CD4-positive, alpha-beta memory T cell (primary cell): ENCODE data around the gene DTX3L. TPM values are rescaled to one million over a fixed set of nuclear protein-coding genes. Genes with fewer than 3 reads are reported as not detected.
A peak's percentile ranks its signal among the peaks of the same experiment; 100 is the strongest.

ENCODE experiments used
- CTCF ChIA-PET: fragments of 350-600 bp; sonication (Branson Sonifier 250); formaldehyde crosslinking; loops from one replicate; lab custom pipeline; 2021; ENCODE audit warnings: inconsistent platforms; ENCODE audit not compliant: partially characterized antibody; lab: Charles Lee
- POLR2A ChIA-PET: fragments of 350-600 bp; sonication (Branson Sonifier 250); formaldehyde crosslinking; loops from one replicate; lab custom pipeline; 2021; ENCODE audit not compliant: partially characterized antibody; lab: Charles Lee
- DNase-seq, 5 donors: peaks; one replicate each; pipeline versions ENCODE4 v3.0.0 to v3.0.0-alpha.2; 2020 to 2022; ENCODE audit warnings: mixed read lengths in 1 of 5
- H3K27ac ChIP-seq: one replicate; pipeline ENCODE4 v1.7.0; 2013; ENCODE audit warnings: low read depth, low read length
- H3K27me3 ChIP-seq: 2 replicates; pipeline ENCODE4 v1.7.0; 2013; ENCODE audit warnings: mild to moderate bottlenecking, low read length, moderate library complexity; ENCODE audit not compliant: insufficient read depth
- H3K36me3 ChIP-seq: 2 replicates; pipeline ENCODE4 v1.7.0; 2013; ENCODE audit warnings: mild to moderate bottlenecking, low read length, moderate library complexity; ENCODE audit not compliant: insufficient read depth
- H3K4me1 ChIP-seq: 2 replicates; pipeline ENCODE4 v1.7.0; 2013; ENCODE audit warnings: mild to moderate bottlenecking, low read length, moderate library complexity; ENCODE audit not compliant: insufficient read depth
- H3K4me3 ChIP-seq, 2 donors: one replicate each; pipeline ENCODE4 v1.7.0; 2013; ENCODE audit warnings: low read length in 2 of 2, mild to moderate bottlenecking in 1 of 2
- H3K9me3 ChIP-seq, 2 donors: one replicate each; pipeline ENCODE4 v1.7.0; 2013; ENCODE audit warnings: low read length in 2 of 2, control low read depth in 1 of 2; ENCODE audit not compliant: control insufficient read depth in 1 of 2
- H3K27ac Mint-ChIP-seq, 7 donors: one replicate each; pipeline ENCODE4 v1.8.0; 2020 to 2021; ENCODE audit warnings: mixed read lengths in 7 of 7, mild to moderate bottlenecking in 6 of 7, inconsistent platforms in 3 of 7, moderate library complexity in 3 of 7
- H3K27me3 Mint-ChIP-seq, 2 donors: one replicate each; pipeline ENCODE4 v1.8.0; 2020 to 2021; ENCODE audit warnings: mixed read lengths in 2 of 2
- H3K36me3 Mint-ChIP-seq, 2 donors: one replicate each; pipeline ENCODE4 v1.8.0; 2020 to 2021; ENCODE audit warnings: mixed read lengths in 2 of 2, inconsistent platforms in 1 of 2, mild to moderate bottlenecking in 1 of 2
- H3K4me1 Mint-ChIP-seq, 4 donors: one replicate each; pipeline ENCODE4 v1.8.0; 2020 to 2021; ENCODE audit warnings: mixed read lengths in 4 of 4, mild to moderate bottlenecking in 1 of 4
- H3K4me3 Mint-ChIP-seq, 8 donors: one replicate each; pipeline ENCODE4 v1.8.0; 2020 to 2021; ENCODE audit warnings: mixed read lengths in 8 of 8, mild to moderate bottlenecking in 7 of 8, moderate library complexity in 6 of 8, inconsistent platforms in 3 of 8
- H3K9me3 Mint-ChIP-seq, 8 donors: one replicate each; pipeline ENCODE4 v1.8.0; 2020 to 2021; ENCODE audit warnings: mixed read lengths in 8 of 8, mild to moderate bottlenecking in 5 of 8, inconsistent platforms in 3 of 8, moderate library complexity in 1 of 8
- intact Hi-C: fragments of 100-400 bp; cut with micrococcal nuclease; formaldehyde crosslinking; loops from one replicate; pipeline ENCODE4 v1.15.1; 2023
- polyA plus RNA-seq, 2 donors: library from polyadenylated mRNA; unstranded; fragments of 300-500 nt; fragmentation: Illumina TruSeq; gene quantifications; one replicate each; pipeline ENCODE4 v1.2.3, GENCODE V29; 2021
- total RNA-seq, 2 experiments: library from RNA; stranded (reverse); gene quantifications; one replicate each; pipeline ENCODE4 v1.2.3, GENCODE V29; 2021

The DTX3L gene
- total and polyA plus RNA-seq, 4 experiments from 2014 or later = 14.8 to 51.0 (median 41.8) TPM

DNA sequence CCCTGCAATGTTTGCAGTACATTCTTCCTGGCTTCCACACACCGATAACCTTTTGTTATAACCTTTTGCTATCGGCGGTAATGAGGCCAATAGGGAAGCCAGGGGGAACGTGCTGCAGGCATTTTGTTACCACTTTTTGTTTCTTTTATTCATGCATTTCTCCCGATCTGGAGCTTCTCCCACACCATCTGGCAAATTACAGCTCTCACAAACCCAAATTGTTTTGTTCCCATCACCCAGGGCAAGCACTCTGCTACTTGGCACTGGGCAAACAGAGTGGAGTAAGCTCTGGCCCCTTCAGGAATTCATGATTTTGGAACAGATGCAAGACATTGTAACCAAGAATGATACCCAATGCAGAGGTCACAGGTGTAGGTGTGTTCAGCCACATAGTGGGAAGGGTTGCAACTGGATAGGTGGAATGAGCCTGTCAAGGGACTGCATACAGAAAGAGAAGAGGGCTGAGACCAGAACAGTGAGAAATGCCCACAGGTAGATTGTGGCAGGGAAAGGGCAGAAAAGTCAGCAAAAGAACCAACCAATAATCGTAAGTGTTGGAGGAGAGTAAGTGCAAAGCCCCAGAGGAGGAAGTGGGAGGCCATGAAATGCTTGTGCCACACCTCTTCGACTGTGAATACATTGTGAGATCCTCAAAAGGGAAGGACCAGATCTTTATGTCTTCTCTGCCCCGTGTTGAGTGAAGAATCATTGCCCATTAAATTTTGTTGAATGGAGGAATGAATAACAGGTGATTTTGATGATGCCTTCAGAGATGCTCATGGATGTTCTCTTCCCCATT, 59.1 kb downstream of the DTX3L start:
- Mint-ChIP-seq H3K27me3 (no peaks in the 10 kb centered on the region), H3K9me3 (no peaks in the 10 kb centered on the region), H3K36me3 (peaks cover 76 to 86% of the 10 kb centered on the region in 2 donors), H3K27ac (peak overlapping the region in 3 of 7 donors; percentile 13 to 38 (median 32)), H3K4me1 (no peaks in the 10 kb centered on the region), H3K4me3 (no peak overlapping the region)
- ChIA-PET POLR2A (no interaction called here), CTCF (no interaction called here)
- intact Hi-C loops = no loop called here
- Histone ChIP-seq H3K36me3 (peaks cover 14% of the 10 kb centered on the region), H3K4me3 (no peak overlapping the region), H3K27me3 (no peaks in the 10 kb centered on the region), H3K4me1 (no peaks in the 10 kb centered on the region), H3K9me3 (no peaks in the 10 kb centered on the region), H3K27ac (no peak overlapping the region)
- no peak for DNase-seq

Other genes with a start within 250 kb of the DTX3L start
- under 1 TPM; 0.61 TPM for gene CSTA, start 239.1 kb upstream of the DTX3L start, total RNA-seq
- not detected for gene CSTA, start 239.1 kb upstream of the DTX3L start, polyA plus RNA-seq
- gene MIX23, start 181.1 kb upstream of the DTX3L start, total RNA-seq = 10 to 100 TPM; 23.4 to 25.1 TPM
- 1 to 10 TPM; 5.3 to 8.9 TPM for gene MIX23, start 181.1 kb upstream of the DTX3L start, polyA plus RNA-seq
- 10 to 100 TPM; 31.1 to 32.8 TPM for gene FAM162A, start 180.2 kb upstream of the DTX3L start, total RNA-seq
- 100 to 1,000 TPM in 1 of 2 donors, 10 to 100 TPM in 1; 96.6 to 136 TPM for gene FAM162A, start 180.2 kb upstream of the DTX3L start, polyA plus RNA-seq
- gene WDR5B, start 148.3 kb upstream of the DTX3L start, total RNA-seq = 10 to 100 TPM; 19.2 to 19.4 TPM
- gene WDR5B, start 148.3 kb upstream of the DTX3L start, polyA plus RNA-seq = 1 to 10 TPM; 1.0 to 2.3 TPM
- gene KPNA1, start 49.4 kb upstream of the DTX3L start, total RNA-seq = 10 to 100 TPM; 67.4 to 71.5 TPM
- 10 to 100 TPM; 45.6 to 51.3 TPM for gene KPNA1, start 49.4 kb upstream of the DTX3L start, polyA plus RNA-seq
- gene PARP9, start within 50 bp of the DTX3L start, total RNA-seq = 10 to 100 TPM; 24.0 to 26.0 TPM
- gene PARP9, start within 50 bp of the DTX3L start, polyA plus RNA-seq = 10 to 100 TPM; 23.1 to 43.4 TPM
- gene PARP15, start 13.3 kb downstream of the DTX3L start, total RNA-seq = 10 to 100 TPM; 74.5 to 78.0 TPM
- 10 to 100 TPM in 1 of 2 donors, 1 to 10 TPM in 1; 7.6 to 11.9 TPM for gene PARP15, start 13.3 kb downstream of the DTX3L start, polyA plus RNA-seq
- 10 to 100 TPM; 68.7 to 79.6 TPM for gene PARP14, start 116.5 kb downstream of the DTX3L start, total RNA-seq
- 10 to 100 TPM in 1 of 2 donors, 1 to 10 TPM in 1; 5.4 to 19.1 TPM for gene PARP14, start 116.5 kb downstream of the DTX3L start, polyA plus RNA-seq
- 10 to 100 TPM; 22.9 to 23.2 TPM for gene HSPBAP1, start 229.5 kb downstream of the DTX3L start, total RNA-seq
- 10 to 100 TPM in 1 of 2 donors, 1 to 10 TPM in 1; 6.7 to 11.9 TPM for gene HSPBAP1, start 229.5 kb downstream of the DTX3L start, polyA plus RNA-seq
- gene SLC49A4, start 230.7 kb downstream of the DTX3L start, total RNA-seq = 1 to 10 TPM; 7.1 to 7.6 TPM
- 1 to 10 TPM; 1.9 to 2.3 TPM for gene SLC49A4, start 230.7 kb downstream of the DTX3L start, polyA plus RNA-seq